GM12878 (cell line): Measurements from ENCODE around the gene CYP24A1. TPM values are rescaled to one million over a fixed set of nuclear protein-coding genes. Genes with fewer than 3 reads are reported as not detected.

Source experiments
- ATAC-seq: fragments of 200-7000 bp; cut with Tn5 transposase; 3 replicates; pipeline ENCODE4 v1.9.1; 2020; ENCODE audit warnings: mild to moderate bottlenecking, moderate library complexity
- BruUV-seq: library from RNA; stranded (reverse); fragments of 400-500 nt; replicated peaks from 2 replicates; lab custom pipeline; 2021; lab: Mats Ljungman, UMichigan
- CTCF ChIA-PET: fragments of 300-600 bp; sonication (Branson Sonifier 250); formaldehyde crosslinking; extraction: SDS; loops from one replicate; lab custom pipeline; 2021; ENCODE audit warnings: inconsistent platforms; lab: Yijun Ruan, JAX
- POLR2A ChIA-PET: fragments of 350-600 bp; formaldehyde crosslinking; extraction: SDS; loops from one replicate; lab custom pipeline; 2021; ENCODE audit warnings: inconsistent platforms; lab: Charles Lee
- RAD21 ChIA-PET: fragments of 300-600 bp; sonication (Branson Sonifier 250); formaldehyde crosslinking; loops from one replicate; lab custom pipeline; 2023; ENCODE audit warnings: antibody characterized with exemption; ENCODE audit not compliant: unreplicated experiment; lab: Charles Lee
- SMC1A ChIA-PET: fragments of 300-600 bp; sonication (Branson Sonifier 250); formaldehyde crosslinking; loops from one replicate; lab custom pipeline; 2023; ENCODE audit not compliant: unreplicated experiment, uncharacterized antibody; lab: Charles Lee
- DNase-seq: peaks from one replicate; pipeline ENCODE4 v3.0.0-alpha.2; 2011; ENCODE audit warnings: low read depth, low spot score
- FAIRE-seq: peaks from 3 replicates; lab custom pipeline; 2011; peaks lifted over from hg19 to GRCh38; lab: Jason Lieb, UNC
- H2AFZ ChIP-seq: 2 replicates; pipeline ENCODE4 v1.6.0; 2011; ENCODE audit warnings: low read depth, low read length, control low read depth; ENCODE audit not compliant: control insufficient read depth
- H3K27ac ChIP-seq: 2 replicates; pipeline ENCODE4 v1.5.1; 2011; ENCODE audit warnings: control low read depth; ENCODE audit not compliant: control insufficient read depth, insufficient read depth
- H3K27me3 ChIP-seq, 2 experiments: replicated peaks in 1 of 2; 2 replicates each; pipeline versions ENCODE4 v1.6.0 to v1.6.1; 2011; ENCODE audit warnings: low read length in 1 of 2; ENCODE audit not compliant: control insufficient read depth in 2 of 2, insufficient read depth in 2 of 2
- H3K36me3 ChIP-seq, 2 experiments: 2 replicates each; pipeline ENCODE4 v1.5.1; 2011; ENCODE audit warnings: low read length in 1 of 2; ENCODE audit not compliant: control insufficient read depth in 2 of 2, insufficient read depth in 2 of 2
- H3K4me1 ChIP-seq: 2 replicates; pipeline ENCODE4 v1.6.1; 2011; ENCODE audit warnings: mild to moderate bottlenecking, low read length, moderate library complexity, mixed read lengths; ENCODE audit not compliant: control insufficient read depth, insufficient read depth
- H3K4me2 ChIP-seq: 2 replicates; pipeline ENCODE4 v1.6.0; 2011; ENCODE audit warnings: control low read depth; ENCODE audit not compliant: control insufficient read depth, insufficient read depth
- H3K4me3 ChIP-seq: fragments of 200-600 bp; sonication (generic); 2 replicates; pipeline ENCODE4 v1.5.1; 2016
- H3K79me2 ChIP-seq: 2 replicates; pipeline ENCODE4 v1.6.0; 2011; ENCODE audit warnings: low read length; ENCODE audit not compliant: control insufficient read depth, insufficient read depth
- H3K9ac ChIP-seq: 2 replicates; pipeline ENCODE4 v1.8.0; 2011; ENCODE audit warnings: low read length, control low read depth, mixed read lengths; ENCODE audit not compliant: control insufficient read depth, insufficient read depth
- H3K9me3 ChIP-seq: replicated peaks from 3 replicates; pipeline ENCODE4 v1.5.1; 2011; ENCODE audit warnings: mild to moderate bottlenecking, low read length; ENCODE audit not compliant: control insufficient read depth, insufficient read depth
- H4K20me1 ChIP-seq: 2 replicates; pipeline ENCODE4 v1.6.0; 2011; ENCODE audit not compliant: control insufficient read depth, insufficient read depth
- ETV6 ChIP-seq, 2 experiments: fragments of 450-650 bp in 1 of 2; IDR thresholded peaks in 1 of 2; conservative IDR thresholded peaks in 1 of 2; 2 replicates each; pipeline ENCODE4 v1.6.1; 2014; ENCODE audit warnings: antibody characterized with exemption in 1 of 2, borderline replicate concordance in 1 of 2, low read depth in 1 of 2, mild to moderate bottlenecking in 1 of 2, moderate library complexity in 1 of 2
- FOXM1 ChIP-seq: IDR thresholded peaks from 2 replicates; pipeline ENCODE4 v1.6.1; 2012; ENCODE audit warnings: low read depth, mild to moderate bottlenecking, inconsistent platforms, low read length, moderate library complexity
- KLF5 ChIP-seq: fragments of 450-650 bp; IDR thresholded peaks from 2 replicates; pipeline ENCODE4 v1.6.1; 2014; ENCODE audit warnings: mild to moderate bottlenecking; ENCODE audit not compliant: partially characterized antibody
- MTA3 ChIP-seq: IDR thresholded peaks from 2 replicates; pipeline ENCODE4 v1.6.1; 2012; ENCODE audit warnings: low read length, inconsistent platforms, borderline replicate concordance
- PKNOX1 ChIP-seq: fragments of 450-650 bp; IDR thresholded peaks from 2 replicates; pipeline ENCODE4 v1.6.1; 2016; ENCODE audit warnings: mild to moderate bottlenecking
- RFX5 ChIP-seq: IDR thresholded peaks from 2 replicates; pipeline ENCODE4 v1.6.1; 2011; ENCODE audit warnings: low read depth, low read length, improper control_type of control experiment
- SPI1 ChIP-seq: IDR thresholded peaks from 2 replicates; pipeline ENCODE4 v1.6.1; 2011; ENCODE audit warnings: low read depth, mild to moderate bottlenecking, low read length, moderate library complexity, borderline replicate concordance; ENCODE audit not compliant: insufficient read depth
- WGBS: methylation state at CpG from one replicate; pipeline ENCODE4 v1.1.6; 2016; ENCODE audit warnings: low lambda C conversion rate; ENCODE audit not compliant: insufficient replicate concordance, insufficient coverage; ENCODE audit errors: missing lambda C conversion rate; 5-methylcytosine and 5-hydroxymethylcytosine counted together
- in situ Hi-C: fragments of 300-500 bp; cut with MboI; formaldehyde crosslinking; loops from 9 replicates; pipeline ENCODE4 v1.14.3; 2018; ENCODE audit warnings: mixed read lengths
- intact Hi-C: fragments of 100-400 bp; cut with micrococcal nuclease; formaldehyde crosslinking; loops from one replicate; pipeline ENCODE4 v1.14.2; 2022; ENCODE audit not compliant: unreplicated experiment
- polyA plus RNA-seq, 11 experiments: library from polyadenylated mRNA; depleted of rRNA in 4 of 11; unstranded in 6 of 11; stranded (reverse) in 5 of 11; fragments of >200 nt; fragmentation: Nextera tagmentation in 4 of 11; fragmentation: Illumina TruSeq in 1 of 11; extraction: Ambion mirVana in 4 of 11; extraction: Trizol in 1 of 11; gene quantifications; 1 replicate in 1 of 11; 2 replicates in 10 of 11; pipeline versions ENCODE4 v1.2.1 to v1.2.3, GENCODE V29; 2011 to 2016; ENCODE audit warnings: inconsistent platforms in 2 of 11, missing spikeins in 2 of 11, low read depth in 1 of 11
- total RNA-seq, 4 experiments: library from RNA; depleted of rRNA in 3 of 4; stranded (reverse); fragments of >200 nt in 3 of 4; fragmentation: Illumina TruSeq in 1 of 4; extraction: Trizol in 1 of 4; gene quantifications; 2 replicates each; pipeline versions ENCODE4 v1.2.1 to v1.2.3, GENCODE V29; 2013 to 2021
- TF ChIP-seq, protein P1 (sequence below): IDR thresholded peaks from 2 replicates; pipeline ENCODE4 v1.6.1; 2012; ENCODE audit warnings: low read length, inconsistent platforms

The CYP24A1 gene
- total and polyA plus RNA-seq, 10 of the 15 experiments (the other 5 are each of a cell fraction or from before 2014, with no cell fraction given) = 0.69 TPM; not detected in 9

GRCh38 chr20:54178256-54178655, 4.5 kb upstream of the CYP24A1 start (continued):
- no peak for TF ChIP-seq PKNOX1
- no peak for TF ChIP-seq RFX5
- TF ChIP-seq MTA3 = no peak
- no peak for TF ChIP-seq SPI1
- TF ChIP-seq KLF5 = no peak
- TF ChIP-seq, protein P1, sequence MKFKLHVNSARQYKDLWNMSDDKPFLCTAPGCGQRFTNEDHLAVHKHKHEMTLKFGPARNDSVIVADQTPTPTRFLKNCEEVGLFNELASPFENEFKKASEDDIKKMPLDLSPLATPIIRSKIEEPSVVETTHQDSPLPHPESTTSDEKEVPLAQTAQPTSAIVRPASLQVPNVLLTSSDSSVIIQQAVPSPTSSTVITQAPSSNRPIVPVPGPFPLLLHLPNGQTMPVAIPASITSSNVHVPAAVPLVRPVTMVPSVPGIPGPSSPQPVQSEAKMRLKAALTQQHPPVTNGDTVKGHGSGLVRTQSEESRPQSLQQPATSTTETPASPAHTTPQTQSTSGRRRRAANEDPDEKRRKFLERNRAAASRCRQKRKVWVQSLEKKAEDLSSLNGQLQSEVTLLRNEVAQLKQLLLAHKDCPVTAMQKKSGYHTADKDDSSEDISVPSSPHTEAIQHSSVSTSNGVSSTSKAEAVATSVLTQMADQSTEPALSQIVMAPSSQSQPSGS = no peak

GRCh38 chr20:54177378-54177777, 3.6 kb upstream of the CYP24A1 start:
- Histone ChIP-seq H3K4me2 (no peak overlapping the region), H3K27ac (no peak overlapping the region)
- in situ Hi-C loops = no loop called here

More at GRCh38 chr20:54177378-54177777, 3.6 kb upstream of the CYP24A1 start:
- DNase-seq (no peak), FAIRE-seq (no peak), ATAC-seq (no peak)
- intact Hi-C loops = no loop called here
- H3K79me2 ChIP-seq = no peaks in the 10 kb centered on the region
- BruUV-seq = no TSS peak
- H3K27me3 ChIP-seq = peaks cover 10 to 17% of the 10 kb centered on the region in 2 experiments
- H3K36me3 ChIP-seq = no peaks in the 10 kb centered on the region
- no peaks in the 10 kb centered on the region for H3K9me3 ChIP-seq
- H2AFZ ChIP-seq = no peak overlapping the region
- POLR2A ChIA-PET = no interaction called here
- RAD21 ChIA-PET = no interaction called here
- H3K4me3 ChIP-seq = no peak overlapping the region
- SMC1A ChIA-PET = no interaction called here
- no peaks in the 10 kb centered on the region; the same call in 1 of the 2 replicates for H3K4me1 ChIP-seq
- no peaks in the 10 kb centered on the region for H4K20me1 ChIP-seq
- H3K9ac ChIP-seq = no peak overlapping the region
- 58% methylated on average over 6 of the region's 6 CpGs for WGBS
- CTCF ChIA-PET = interaction anchor here (1.2 kb wide), 1 partner anchor 73 kb away, joined by 3 read pairs; no protein-coding TSS in a partner anchor
- TF ChIP-seq ETV6 (conservative IDR thresholded peaks at IDR 0.05 in 1 of 2, IDR thresholded peaks at IDR 0.05 in 1 of 2; ENCODE audit: borderline replicate concordance in 1 of 2, low read depth in 1 of 2) = peak in 1 of 2 experiments; percentile 12; a peak in 1 of 4 replicates
- no peak for TF ChIP-seq FOXM1
